GM23338 (cell line): Measurements from ENCODE around the gene PLAA. TPM values are rescaled to one million over a fixed set of nuclear protein-coding genes. Genes with fewer than 3 reads are reported as not detected.

Experiments
- ATAC-seq: fragments of 200-7000 bp; cut with Tn5 transposase; 3 replicates; pipeline ENCODE4 v1.9.1; 2020
- DNase-seq: peaks from one replicate; pipeline ENCODE4 v3.0.0-alpha.2; 2015; ENCODE audit warnings: low spot score
- H2AFZ ChIP-seq: fragments of 200-600 bp; sonication (generic); 2 replicates; pipeline ENCODE4 v1.8.0; 2016; ENCODE audit warnings: antibody characterized with exemption, mild to moderate bottlenecking, moderate library complexity
- H3F3A ChIP-seq: fragments of 200-600 bp; sonication (generic); replicated peaks from 2 replicates; pipeline ENCODE4 v1.8.0; 2017; ENCODE audit warnings: antibody characterized with exemption, mixed run types, low read depth
- H3K27ac ChIP-seq: fragments of 200-600 bp; sonication (generic); 2 replicates; pipeline ENCODE4 v1.6.1; 2016; ENCODE audit warnings: low read depth
- H3K27me3 ChIP-seq: fragments of 200-600 bp; sonication (generic); 2 replicates; pipeline ENCODE4 v1.8.0; 2016; ENCODE audit warnings: mild to moderate bottlenecking, mixed run types, moderate library complexity; ENCODE audit not compliant: insufficient read depth
- H3K36me3 ChIP-seq: fragments of 200-600 bp; sonication (generic); 2 replicates; pipeline ENCODE4 v1.8.0; 2016; ENCODE audit warnings: mild to moderate bottlenecking; ENCODE audit not compliant: insufficient read depth
- H3K4me1 ChIP-seq: fragments of 200-600 bp; sonication (generic); 2 replicates; pipeline ENCODE4 v1.8.0; 2016; ENCODE audit warnings: mild to moderate bottlenecking, moderate library complexity; ENCODE audit not compliant: insufficient read depth
- H3K4me2 ChIP-seq: fragments of 200-600 bp; sonication (generic); 2 replicates; pipeline ENCODE4 v1.7.1; 2017; ENCODE audit warnings: mixed run types
- H3K4me3 ChIP-seq: fragments of 200-600 bp; sonication (generic); 2 replicates; pipeline ENCODE4 v1.6.1; 2016; ENCODE audit warnings: mixed run types
- H3K79me2 ChIP-seq: fragments of 200-600 bp; sonication (generic); replicated peaks from 2 replicates; pipeline ENCODE4 v1.8.0; 2017; ENCODE audit warnings: mild to moderate bottlenecking; ENCODE audit not compliant: insufficient read depth
- H3K9me2 ChIP-seq: fragments of 200-600 bp; sonication (generic); 2 replicates; pipeline ENCODE4 v1.8.0; 2017; ENCODE audit not compliant: insufficient read depth
- H4K20me1 ChIP-seq: fragments of 200-600 bp; sonication (generic); replicated peaks from 2 replicates; pipeline ENCODE4 v1.8.0; 2017; ENCODE audit warnings: mild to moderate bottlenecking; ENCODE audit not compliant: insufficient read depth
- H3K27ac Mint-ChIP-seq: 2 replicates; pipeline ENCODE4 v1.8.0; 2020; ENCODE audit warnings: inconsistent platforms, mild to moderate bottlenecking, moderate library complexity, mixed read lengths
- H3K27me3 Mint-ChIP-seq: 3 replicates; pipeline ENCODE4 v1.8.0; 2022; ENCODE audit warnings: low read depth, mild to moderate bottlenecking, moderate library complexity, mixed read lengths, inconsistent platforms; ENCODE audit not compliant: insufficient read depth, poor library complexity
- H3K36me3 Mint-ChIP-seq: 3 replicates; pipeline ENCODE4 v1.8.0; 2021; ENCODE audit warnings: low read depth, mild to moderate bottlenecking, inconsistent platforms, moderate library complexity, mixed read lengths
- H3K4me1 Mint-ChIP-seq: 3 replicates; pipeline ENCODE4 v1.8.0; 2020; ENCODE audit warnings: mild to moderate bottlenecking, inconsistent platforms, mixed read lengths
- H3K4me3 Mint-ChIP-seq: 3 replicates; pipeline ENCODE4 v1.8.0; 2021; ENCODE audit warnings: moderate library complexity, mild to moderate bottlenecking, inconsistent platforms, mixed read lengths
- H3K9me3 Mint-ChIP-seq: 3 replicates; pipeline ENCODE4 v1.8.0; 2020; ENCODE audit warnings: moderate library complexity, mild to moderate bottlenecking, inconsistent platforms, mixed read lengths
- CREB1 ChIP-seq: fragments of 250-450 bp; sonication (Bioruptor Pico); IDR thresholded peaks from 2 replicates; pipeline ENCODE4 v1.5.0; 2020; ENCODE audit warnings: low read depth, mild to moderate bottlenecking, moderate library complexity
- CTCF ChIP-seq, 2 experiments: fragments of 200-600 bp in 1 of 2; sonication (generic) in 1 of 2; conservative IDR thresholded peaks; 2 replicates each; pipeline versions ENCODE4 v1.5.1 to v1.6.1; 2016 to 2017; ENCODE audit warnings: antibody characterized with exemption in 2 of 2, low read depth in 2 of 2, mild to moderate bottlenecking in 2 of 2, moderate library complexity in 1 of 2
- ETS1 ChIP-seq: IDR thresholded peaks from 2 replicates; pipeline ENCODE4 v1.6.1; 2016; ENCODE audit warnings: antibody characterized with exemption
- EZH2 ChIP-seq: fragments of 200-600 bp; sonication (generic); IDR thresholded peaks from one replicate; pipeline ENCODE4 v1.8.0; 2017; ENCODE audit warnings: antibody characterized with exemption, mild to moderate bottlenecking, low read depth; ENCODE audit not compliant: unreplicated experiment
- POLR2AphosphoS5 ChIP-seq: IDR thresholded peaks from 2 replicates; pipeline ENCODE4 v1.6.1; 2016; ENCODE audit warnings: antibody characterized with exemption, low read depth
- ZNF331 ChIP-seq: fragments of 250-450 bp; sonication (Bioruptor Pico); IDR thresholded peaks from 2 replicates; pipeline ENCODE4 v1.5.0; 2020; ENCODE audit warnings: low read depth, mild to moderate bottlenecking, moderate library complexity
- long read RNA-seq: library from polyadenylated mRNA; unstranded; transcript quantifications from one replicate; pipeline ENCODE4 v2.0.0, GENCODE V29; 2020; ENCODE audit not compliant: unreplicated experiment
- polyA plus RNA-seq: library from polyadenylated mRNA; unstranded; fragments of >200 nt; fragmentation: Nextera tagmentation; extraction: Ambion mirVana; gene quantifications from 2 replicates; pipeline ENCODE4 v1.2.1, GENCODE V29; 2016
- total RNA-seq: library from RNA; depleted of rRNA; stranded (reverse); fragments of >200 nt; shearing (Covaris generic); gene quantifications from 2 replicates; pipeline ENCODE4 v1.2.3, GENCODE V29; 2014; rRNA removed

The PLAA gene
- total RNA-seq, result 72.1 and 78.3 TPM in 2 replicates
- 21.3 and 24.8 TPM in 2 replicates for polyA plus RNA-seq
- long read RNA-seq, full-length matches to known transcripts, result 24 of 38 reads
- long read RNA-seq, partial matches to known transcripts, result 6 of 38 reads
- long read RNA-seq, other reads (novel, unspliced or antisense), result 8 of 38 reads

GRCh38 chr9:26946753-26947727 is at the start of gene PLAA:
Gene PLAA (minus strand): TSS chr9:26947242. CDS start chr9:26947045, 197 bp downstream.
- H3K27ac ChIP-seq, result peak within 1 kb of the TSS; percentile 98
- H4K20me1 ChIP-seq, result peaks cover 16% of the 10 kb centered on the region; the same call in 1 of the 2 replicates
- peak within 1 kb of the TSS; percentile 100 for H3K27ac Mint-ChIP-seq
- peak within 1 kb of the TSS; percentile 76 for H3K4me3 ChIP-seq
- TF ChIP-seq CTCF (conservative IDR thresholded peaks at IDR 0.05; ENCODE audit: low read depth in 2 of 2) (peak in 1 of 2 experiments; percentile 8; a peak in 1 of 4 replicates), CREB1 (peak; percentile 96), POLR2AphosphoS5 (peak; percentile 70), ETS1 (peak; percentile 85; the same call in 1 of the 2 replicates), ZNF331 (no peak)
- ATAC-seq, result peak; percentile 94
- peak within 1 kb of the TSS; percentile 82; the same call in 1 of the 2 replicates for H2AFZ ChIP-seq
- DNase-seq, result peak; percentile 96
- peaks cover 49% of the 10 kb centered on the region for H3K79me2 ChIP-seq
- no peaks in the 10 kb centered on the region for H3K36me3 ChIP-seq
- peaks cover 9% of the 10 kb centered on the region; the same call in 1 of the 2 replicates for H3K4me1 ChIP-seq
- no peaks in the 10 kb centered on the region for H3K9me2 ChIP-seq
- H3K4me2 ChIP-seq, result peak within 1 kb of the TSS; percentile 93
- peak within 1 kb of the TSS; percentile 87 for H3K4me3 Mint-ChIP-seq
- no peaks in the 10 kb centered on the region for H3K9me3 Mint-ChIP-seq
- H3K27me3 ChIP-seq, result no peaks in the 10 kb centered on the region
- no peaks in the 10 kb centered on the region for H3K27me3 Mint-ChIP-seq
- peaks cover 5% of the 10 kb centered on the region; the same call in 2 of the 3 replicates for H3K36me3 Mint-ChIP-seq
- peaks cover 12% of the 10 kb centered on the region for H3K4me1 Mint-ChIP-seq
- H3F3A ChIP-seq, result no peaks in the 10 kb centered on the region

- no peak for TF ChIP-seq EZH2
- Histone ChIP-seq H3K4me3 (no peak overlapping the region), H2AFZ (no peak overlapping the region), H3K4me2 (no peak overlapping the region), H3K27me3 (no peaks in the 10 kb centered on the region), H3K9me2 (no peaks in the 10 kb centered on the region), H4K20me1 (no peaks in the 10 kb centered on the region), H3K79me2 (no peaks in the 10 kb centered on the region), H3F3A (no peaks in the 10 kb centered on the region), H3K27ac (no peak overlapping the region), H3K36me3 (no peaks in the 10 kb centered on the region), H3K4me1 (no peaks in the 10 kb centered on the region)
- Mint-ChIP-seq H3K4me3 (no peak overlapping the region), H3K36me3 (no peaks in the 10 kb centered on the region), H3K27ac (no peak overlapping the region), H3K9me3 (no peaks in the 10 kb centered on the region), H3K27me3 (no peaks in the 10 kb centered on the region), H3K4me1 (no peaks in the 10 kb centered on the region)
- ATAC-seq, result no peak
- no peak for DNase-seq
These were observed 48.8 kb upstream of the PLAA start for GRCh38 chr9:26995810-26996209.
